GM21825 (cell line): ENCODE measurements around the gene NOTCH1.
"Not testable (repeated sequence)": the region's sequence is repeated elsewhere in the genome, so short reads cannot be mapped to it uniquely, and the experiment has no call there.

Source experiments
- ATAC-seq: cut with Tn5 transposase; IDR thresholded peaks from one replicate; pipeline ENCODE4 v1.9.1; 2021; ENCODE audit warnings: mild to moderate bottlenecking, moderate library complexity; ENCODE audit not compliant: unreplicated experiment

NOTCH1 gene

GRCh38 chr9:136565086-136565714, 19.4 kb upstream of the NOTCH1 start:
- ATAC-seq = no peak

- ATAC-seq = no peak
Observed at GRCh38 chr9:136564379-136564988, 18.6 kb upstream of the NOTCH1 start.

- no peak for ATAC-seq
Observed at GRCh38 chr9:136563646-136564325, 17.9 kb upstream of the NOTCH1 start.

GRCh38 chr9:136562746-136563495, 17.1 kb upstream of the NOTCH1 start:
- no peak for ATAC-seq

GRCh38 chr9:136561779-136562178, 15.9 kb upstream of the NOTCH1 start:
- no peak for ATAC-seq

GRCh38 chr9:136560586-136560985, 14.7 kb upstream of the NOTCH1 start:
- ATAC-seq = no peak

GRCh38 chr9:136559371-136559770, 13.5 kb upstream of the NOTCH1 start:
- not testable (repeated sequence) for ATAC-seq

GRCh38 chr9:136558846-136559245, 13.0 kb upstream of the NOTCH1 start:
- not testable (repeated sequence) for ATAC-seq

GRCh38 chr9:136558373-136558772, 12.5 kb upstream of the NOTCH1 start:
- ATAC-seq = no peak

- no peak for ATAC-seq
Observed at GRCh38 chr9:136557036-136557435, 11.2 kb upstream of the NOTCH1 start.

GRCh38 chr9:136556166-136556565, 10.3 kb upstream of the NOTCH1 start:
- no peak for ATAC-seq

- no peak for ATAC-seq
Observed at GRCh38 chr9:136554870-136555269, 9.0 kb upstream of the NOTCH1 start.

GRCh38 chr9:136553581-136553980, 7.7 kb upstream of the NOTCH1 start:
- ATAC-seq = no peak

GRCh38 chr9:136552117-136552703, 6.4 kb upstream of the NOTCH1 start:
- peak; percentile 24 for ATAC-seq

- peak; percentile 28 for ATAC-seq
Observed at GRCh38 chr9:136551401-136552116, 5.7 kb upstream of the NOTCH1 start.

GRCh38 chr9:136550439-136551289, 4.8 kb upstream of the NOTCH1 start:
- no peak for ATAC-seq

- ATAC-seq = no peak
Observed at GRCh38 chr9:136549010-136549980, 3.4 kb upstream of the NOTCH1 start.

GRCh38 chr9:136547508-136548215, 1.8 kb upstream of the NOTCH1 start:
- ATAC-seq = no peak
